ENCODE results near the gene ACSF3. TPM values are rescaled to one million over a fixed set of nuclear protein-coding genes. Genes with fewer than 3 reads are reported as not detected.

The ACSF3 gene
- total RNA-seq, 2 donors from 2014 or later, result 24.1 to 41.7 TPM

GRCh38 chr16:89074803-89075688, 18.6 kb upstream of the ACSF3 start:
- no peaks in the 10 kb centered on the region for H3K4me1 ChIP-seq (ENCODE audit: control insufficient read depth in 1 of 2, low read depth in 2 of 2)
- H3K27me3 ChIP-seq (replicated peaks; ENCODE audit: insufficient read depth), result no peaks in the 10 kb centered on the region
- H3K27ac ChIP-seq, result no peak overlapping the region
- DNase-seq (ENCODE audit: low spot score) (no peak), ATAC-seq (ENCODE audit: insufficient number of reproducible peaks, low FRiP score, low read depth) (no peak)
- H3K9me3 ChIP-seq, result no peaks in the 10 kb centered on the region
- TF ChIP-seq CTCF (IDR thresholded peaks at IDR 0.05), result no peak
- H3K36me3 ChIP-seq, result no peaks in the 10 kb centered on the region
- no peak overlapping the region for H3K4me3 ChIP-seq

- no peak for TF ChIP-seq CTCF (IDR thresholded peaks at IDR 0.05)
- no peaks in the 10 kb centered on the region for H3K27me3 ChIP-seq (replicated peaks; ENCODE audit: insufficient read depth)
Measured at GRCh38 chr16:89076159-89076558, 17.5 kb upstream of the ACSF3 start.

GRCh38 chr16:89077076-89077475, 16.6 kb upstream of the ACSF3 start:
- Histone ChIP-seq H3K4me1 (ENCODE audit: control insufficient read depth in 1 of 2, low read depth in 2 of 2) (no peaks in the 10 kb centered on the region), H3K36me3 (no peaks in the 10 kb centered on the region), H3K27ac (no peak overlapping the region), H3K27me3 (replicated peaks; ENCODE audit: insufficient read depth) (no peaks in the 10 kb centered on the region), H3K4me3 (no peak overlapping the region), H3K9me3 (no peaks in the 10 kb centered on the region)
- no peak for TF ChIP-seq CTCF (IDR thresholded peaks at IDR 0.05)
- no peak for DNase-seq (ENCODE audit: low spot score)
- no peak for ATAC-seq (ENCODE audit: insufficient number of reproducible peaks, low FRiP score, low read depth)

More at GRCh38 chr16:89076159-89076558, 17.5 kb upstream of the ACSF3 start:
- DNase-seq (ENCODE audit: low spot score) (no peak), ATAC-seq (ENCODE audit: insufficient number of reproducible peaks, low FRiP score, low read depth) (no peak)
- Histone ChIP-seq H3K36me3 (no peaks in the 10 kb centered on the region), H3K9me3 (no peaks in the 10 kb centered on the region), H3K27ac (no peak overlapping the region), H3K4me3 (no peak overlapping the region), H3K4me1 (ENCODE audit: control insufficient read depth in 1 of 2, low read depth in 2 of 2) (no peaks in the 10 kb centered on the region)

GRCh38 chr16:89078172-89078571, 15.5 kb upstream of the ACSF3 start:
- Histone ChIP-seq H3K27ac (no peak overlapping the region), H3K27me3 (replicated peaks; ENCODE audit: insufficient read depth) (no peaks in the 10 kb centered on the region), H3K9me3 (no peaks in the 10 kb centered on the region), H3K36me3 (no peaks in the 10 kb centered on the region), H3K4me3 (no peak overlapping the region), H3K4me1 (ENCODE audit: control insufficient read depth in 1 of 2, low read depth in 2 of 2) (no peaks in the 10 kb centered on the region)
- TF ChIP-seq CTCF (IDR thresholded peaks at IDR 0.05), result no peak
- DNase-seq (ENCODE audit: low spot score), result no peak
- no peak for ATAC-seq (ENCODE audit: insufficient number of reproducible peaks, low FRiP score, low read depth)

GRCh38 chr16:89079434-89079980, 14.1 kb upstream of the ACSF3 start:
- TF ChIP-seq CTCF (IDR thresholded peaks at IDR 0.05), result no peak
- Histone ChIP-seq H3K27me3 (replicated peaks; ENCODE audit: insufficient read depth) (no peaks in the 10 kb centered on the region), H3K4me1 (ENCODE audit: control insufficient read depth in 1 of 2, low read depth in 2 of 2) (no peaks in the 10 kb centered on the region), H3K27ac (no peak overlapping the region), H3K4me3 (no peak overlapping the region), H3K36me3 (no peaks in the 10 kb centered on the region), H3K9me3 (no peaks in the 10 kb centered on the region)
- no peak for DNase-seq (ENCODE audit: low spot score)
- no peak for ATAC-seq (ENCODE audit: insufficient number of reproducible peaks, low FRiP score, low read depth)

All from thoracic aorta (tissue), 2 donors.